ENCODE measurements around the gene PRAMEF1. TPM values are rescaled to one million over a fixed set of nuclear protein-coding genes. Genes with fewer than 3 reads are reported as not detected.
"Not testable (repeated sequence)": the region's sequence is repeated elsewhere in the genome, so short reads cannot be mapped to it uniquely, and the experiment has no call there.

Gene PRAMEF1
- total and polyA plus RNA-seq, 2 of the 8 experiments (the other 6 are each of a cell fraction or from before 2014, with no cell fraction given), result not detected

- H3K4me3 ChIP-seq (ENCODE audit: extremely low read depth in 1 of 4, insufficient read depth in 2 of 4, low read depth in 3 of 4, low read length in 4 of 4); H3K36me3 ChIP-seq (ENCODE audit: control insufficient read depth in 2 of 4, insufficient read depth in 4 of 4, low read length in 3 of 4); CTCF ChIA-PET (ENCODE audit: partially characterized antibody); H3K27me3 ChIP-seq (replicated peaks in 1 of 4; ENCODE audit: control insufficient read depth in 3 of 4, extremely low read depth in 1 of 4, insufficient read depth in 3 of 4, low read length in 3 of 4); H4K8ac ChIP-seq (ENCODE audit: extremely low read depth, insufficient read depth, low read length); H3K4ac ChIP-seq (replicated peaks; ENCODE audit: insufficient read length, low read depth, low read length); H3K23me2 ChIP-seq (ENCODE audit: low read depth, low read length); H3K9ac ChIP-seq (replicated peaks in 1 of 4; ENCODE audit: extremely low read depth in 1 of 4, low read depth in 3 of 4, low read length in 3 of 4); H2BK12ac ChIP-seq (ENCODE audit: low read depth, low read length); POLR2A ChIA-PET (ENCODE audit: partially characterized antibody); H2BK120ac ChIP-seq (replicated peaks; ENCODE audit: low read depth, low read length); H2AK5ac ChIP-seq (ENCODE audit: low read depth, low read length); H2BK15ac ChIP-seq (ENCODE audit: low read length); H2BK5ac ChIP-seq (ENCODE audit: low read depth, low read length); H2BK20ac ChIP-seq (ENCODE audit: low read length); H3K79me2 ChIP-seq (ENCODE audit: control insufficient read depth in 1 of 2, insufficient read depth in 2 of 2, low read length in 2 of 2); DNase-seq (ENCODE audit: low read depth in 1 of 2, low spot score in 2 of 2); H2AFZ ChIP-seq (ENCODE audit: low read length); H4K20me1 ChIP-seq (replicated peaks in 1 of 2; ENCODE audit: control insufficient read depth in 1 of 2, insufficient read depth in 2 of 2, low read length in 2 of 2); H3K4me2 ChIP-seq (ENCODE audit: insufficient read depth in 1 of 2, low read depth in 2 of 2, low read length in 2 of 2); H3K4me1 ChIP-seq (replicated peaks in 1 of 4; ENCODE audit: control insufficient read depth in 3 of 4, insufficient read depth in 4 of 4, low read length in 3 of 4); H4K91ac ChIP-seq (replicated peaks; ENCODE audit: insufficient read length, low read length); H3K23ac ChIP-seq (ENCODE audit: insufficient read length); FAIRE-seq; H3K79me1 ChIP-seq (ENCODE audit: low read depth, low read length); H4K5ac ChIP-seq (ENCODE audit: insufficient read length, low read depth, low read length); H3K14ac ChIP-seq (ENCODE audit: insufficient read length); H3K56ac ChIP-seq (replicated peaks; ENCODE audit: insufficient read length, low read depth, low read length); H3K27ac ChIP-seq (ENCODE audit: low read depth, low read length); H3K18ac ChIP-seq (ENCODE audit: extremely low read depth, low read length): not testable (repeated sequence)
- 55% methylated on average over 2 of the region's 2 CpGs; no CpG with 5 or more reads in 1 of the 2 experiments for WGBS, 2 experiments (ENCODE audit: extremely low coverage in 1 of 2, insufficient coverage in 1 of 2, insufficient read length in 1 of 2, insufficient replicate concordance in 2 of 2, low coverage in 1 of 2, low lambda C conversion rate in 2 of 2, missing lambda C conversion rate in 1 of 2)
- H3K9me3 ChIP-seq (ENCODE audit: insufficient read depth in 2 of 2, low read depth in 1 of 2, low read length in 1 of 2), result peaks cover 4 to 26% of the 10 kb centered on the region in 2 experiments; a peak in 2 of 4 replicates
Measured at GRCh38 chr1:12833251-12833650, 42.1 kb downstream of the PRAMEF1 start.

Other genes with a start within 250 kb of the PRAMEF1 start
- 32.5 and 37.8 TPM in 2 replicates for gene DHRS3, start 173.2 kb upstream of the PRAMEF1 start, total RNA-seq (2021; fragmentation: NEBNext Ultra II Directional; extraction: Animal tissue kit (Norgen Biotek cat#: 25700))
- 36.4 and 41.9 TPM in 2 replicates for gene DHRS3, start 173.2 kb upstream of the PRAMEF1 start, polyA plus RNA-seq (2011; rRNA removed)
- gene AADACL4, start 147.3 kb upstream of the PRAMEF1 start, total RNA-seq (2021; fragmentation: NEBNext Ultra II Directional; extraction: Animal tissue kit (Norgen Biotek cat#: 25700)), result 0.40 TPM in 1 of 2 replicates, not detected in the other
- gene AADACL4, start 147.3 kb upstream of the PRAMEF1 start, polyA plus RNA-seq (2011; rRNA removed), result 0.08 and 0.13 TPM in 2 replicates
- 2.3 and 2.4 TPM in 2 replicates for gene AADACL3, start 75.3 kb upstream of the PRAMEF1 start, total RNA-seq (2021; fragmentation: NEBNext Ultra II Directional; extraction: Animal tissue kit (Norgen Biotek cat#: 25700))
- gene AADACL3, start 75.3 kb upstream of the PRAMEF1 start, polyA plus RNA-seq (2011; rRNA removed), result 0.33 and 0.52 TPM in 2 replicates
- gene CFAP107, start 45.2 kb upstream of the PRAMEF1 start, total RNA-seq (2021; fragmentation: NEBNext Ultra II Directional; extraction: Animal tissue kit (Norgen Biotek cat#: 25700)), result not detected in 2 replicates
- 0.13 and 0.23 TPM in 2 replicates for gene CFAP107, start 45.2 kb upstream of the PRAMEF1 start, polyA plus RNA-seq (2011; rRNA removed)
- not detected in 2 replicates for gene PRAMEF12, start 17.7 kb upstream of the PRAMEF1 start, total RNA-seq (2021; fragmentation: NEBNext Ultra II Directional; extraction: Animal tissue kit (Norgen Biotek cat#: 25700))
- gene PRAMEF12, start 17.7 kb upstream of the PRAMEF1 start, polyA plus RNA-seq (2011; rRNA removed), result not detected in 2 replicates
- not detected in 2 replicates for gene PRAMEF11, start 40.0 kb downstream of the PRAMEF1 start, total RNA-seq (2021; fragmentation: NEBNext Ultra II Directional; extraction: Animal tissue kit (Norgen Biotek cat#: 25700))
- not detected in 2 replicates for gene PRAMEF11, start 40.0 kb downstream of the PRAMEF1 start, polyA plus RNA-seq (2011; rRNA removed)
- gene HNRNPCL1, start 57.3 kb downstream of the PRAMEF1 start, total RNA-seq (2021; fragmentation: NEBNext Ultra II Directional; extraction: Animal tissue kit (Norgen Biotek cat#: 25700)), result not detected in 2 replicates
- gene HNRNPCL1, start 57.3 kb downstream of the PRAMEF1 start, polyA plus RNA-seq (2011; rRNA removed), result not detected in 2 replicates
- not detected in 2 replicates for gene PRAMEF2, start 65.7 kb downstream of the PRAMEF1 start, total RNA-seq (2021; fragmentation: NEBNext Ultra II Directional; extraction: Animal tissue kit (Norgen Biotek cat#: 25700))
- gene PRAMEF2, start 65.7 kb downstream of the PRAMEF1 start, polyA plus RNA-seq (2011; rRNA removed), result not detected in 2 replicates
- not detected in 2 replicates for gene PRAMEF4, start 94.8 kb downstream of the PRAMEF1 start, total RNA-seq (2021; fragmentation: NEBNext Ultra II Directional; extraction: Animal tissue kit (Norgen Biotek cat#: 25700))
- not detected in 2 replicates for gene PRAMEF4, start 94.8 kb downstream of the PRAMEF1 start, polyA plus RNA-seq (2011; rRNA removed)
- gene PRAMEF10, start 106.9 kb downstream of the PRAMEF1 start, total RNA-seq (2021; fragmentation: NEBNext Ultra II Directional; extraction: Animal tissue kit (Norgen Biotek cat#: 25700)), result not detected in 2 replicates
- gene PRAMEF10, start 106.9 kb downstream of the PRAMEF1 start, polyA plus RNA-seq (2011; rRNA removed), result not detected in 2 replicates
- gene PRAMEF7, start 125.2 kb downstream of the PRAMEF1 start, total RNA-seq (2021; fragmentation: NEBNext Ultra II Directional; extraction: Animal tissue kit (Norgen Biotek cat#: 25700)), result not detected in 2 replicates
- not detected in 2 replicates for gene PRAMEF7, start 125.2 kb downstream of the PRAMEF1 start, polyA plus RNA-seq (2011; rRNA removed)
- gene PRAMEF6, start 156.2 kb downstream of the PRAMEF1 start, total RNA-seq (2021; fragmentation: NEBNext Ultra II Directional; extraction: Animal tissue kit (Norgen Biotek cat#: 25700)), result not detected in 2 replicates
- not detected in 2 replicates for gene PRAMEF6, start 156.2 kb downstream of the PRAMEF1 start, polyA plus RNA-seq (2011; rRNA removed)